ENCODE measurements around the gene RFC1. TPM values are rescaled to one million over a fixed set of nuclear protein-coding genes. Genes with fewer than 3 reads are reported as not detected.
"Not testable (repeated sequence)": the region's sequence is repeated elsewhere in the genome, so short reads cannot be mapped to it uniquely, and the experiment has no call there.

Gene RFC1
- total and polyA plus RNA-seq, 11 donors = 5.3 to 31.2 (median 23.1) TPM

DNA sequence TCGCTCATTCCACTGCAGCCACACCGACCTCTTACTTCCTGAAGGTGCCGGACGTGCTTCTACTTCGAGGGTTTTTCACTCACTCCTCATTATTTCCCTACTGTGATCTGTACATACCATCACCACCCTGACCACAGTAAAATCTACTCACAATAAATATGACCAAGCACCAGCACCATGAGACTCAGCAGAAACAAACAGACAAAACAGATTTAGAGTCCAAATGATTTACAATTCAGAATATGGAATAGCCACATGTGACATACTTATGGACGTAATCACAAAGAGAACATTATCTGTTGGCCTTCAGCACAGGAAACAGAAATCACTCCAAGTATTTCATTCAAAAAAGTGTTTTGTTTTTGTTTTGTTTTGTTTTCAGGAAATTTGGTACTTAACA is 24.4 kb upstream of the RFC1 start:
- DNase-seq = no peak
- ATAC-seq = no peak
- TF ChIP-seq CTCF (IDR thresholded peaks at IDR 0.05) = no peak
- no peak for TF ChIP-seq POLR2A (IDR thresholded peaks at IDR 0.05)
- Histone ChIP-seq H3K9me3 (no peaks in the 10 kb centered on the region), H3K4me3 (no peak overlapping the region), H3K4me1 (no peaks in the 10 kb centered on the region), H3K36me3 (no peaks in the 10 kb centered on the region), H3K27ac (no peak overlapping the region), H3K27me3 (no peaks in the 10 kb centered on the region)
- intact Hi-C loops (cut with DNase I) = no loop called here
- 49 to 64% (median 59%) methylated on average over 6 of the region's 6 CpGs for WGBS, 4 donors

GRCh38 chr4:39384563-39384962 is 18.4 kb upstream of the RFC1 start:
- 89 to 90% (median 90%) methylated on average over 4 to 11 of the region's 11 CpGs for WGBS, 4 donors
- H3K27ac ChIP-seq = no peak overlapping the region
- H3K9me3 ChIP-seq = peaks cover 0 to 3% (median 0%) of the 10 kb centered on the region in 12 donors
- H3K4me1 ChIP-seq = no peaks in the 10 kb centered on the region
- no peak overlapping the region for H3K4me3 ChIP-seq
- peaks cover 0 to 6% (median 0%) of the 10 kb centered on the region in 9 donors for H3K27me3 ChIP-seq
- TF ChIP-seq POLR2A (IDR thresholded peaks at IDR 0.05) (no peak), CTCF (IDR thresholded peaks at IDR 0.05) (no peak)
- intact Hi-C loops (cut with DNase I) = no loop called here
- ATAC-seq = no peak
- DNase-seq = no peak
- no peaks in the 10 kb centered on the region for H3K36me3 ChIP-seq

- no peaks in the 10 kb centered on the region for H3K36me3 ChIP-seq
- WGBS, 4 donors = 88 to 100% (median 89%) methylated on average over 1 of the region's 1 CpG; no CpG with 5 or more reads in 1 of the 4 donors
These were observed 17.5 kb upstream of the RFC1 start for GRCh38 chr4:39383690-39384089.

GRCh38 chr4:39375478-39375877 is 9.3 kb upstream of the RFC1 start:
- intact Hi-C loops (cut with DNase I) = no loop called here
- WGBS, 4 donors = 83 to 86% (median 84%) methylated on average over 4 of the region's 4 CpGs
- H3K4me1 ChIP-seq = no peaks in the 10 kb centered on the region

More at GRCh38 chr4:39383690-39384089, 17.5 kb upstream of the RFC1 start:
- Histone ChIP-seq H3K9me3 (peaks cover 0 to 10% (median 0%) of the 10 kb centered on the region in 12 donors), H3K27me3 (peaks cover 0 to 6% (median 0%) of the 10 kb centered on the region in 9 donors), H3K4me1 (no peaks in the 10 kb centered on the region), H3K4me3 (no peak overlapping the region), H3K27ac (no peak overlapping the region)
- intact Hi-C loops (cut with DNase I) = no loop called here
- DNase-seq (no peak), ATAC-seq (no peak)
- no peak for TF ChIP-seq POLR2A (IDR thresholded peaks at IDR 0.05)
- TF ChIP-seq CTCF (IDR thresholded peaks at IDR 0.05) = no peak

DNA sequence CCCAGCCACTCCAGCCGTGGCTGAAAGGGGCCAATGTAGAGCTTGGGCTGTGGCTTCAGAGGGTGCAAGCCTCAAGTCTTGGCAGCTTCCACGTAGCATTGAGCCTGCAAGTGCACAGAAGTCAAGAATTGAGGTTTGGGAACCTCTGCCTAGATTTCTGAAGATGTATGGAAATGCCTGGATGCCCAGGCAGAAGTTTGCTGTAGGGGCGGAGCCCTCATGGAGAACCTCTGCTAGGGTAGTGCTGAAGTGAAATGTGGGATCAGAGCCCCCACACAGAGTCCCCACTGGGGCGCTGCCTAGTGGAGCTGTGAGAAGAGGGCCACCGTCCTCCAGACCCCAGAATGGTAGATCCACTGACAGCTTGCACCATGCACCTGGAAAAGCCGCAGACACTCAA is 5.0 kb upstream of the RFC1 start:
- H3K27me3 ChIP-seq; ATAC-seq; H3K4me1 ChIP-seq; DNase-seq; H3K36me3 ChIP-seq; intact Hi-C loops (cut with DNase I); H3K4me3 ChIP-seq; H3K27ac ChIP-seq; H3K9me3 ChIP-seq: not testable (repeated sequence)
- WGBS, 4 donors = 76 to 85% (median 80%) methylated on average over 6 of the region's 6 CpGs

More at GRCh38 chr4:39375478-39375877, 9.3 kb upstream of the RFC1 start:
- H3K4me3 ChIP-seq = no peak overlapping the region
- H3K36me3 ChIP-seq = no peaks in the 10 kb centered on the region
- H3K27ac ChIP-seq = no peak overlapping the region
- H3K27me3 ChIP-seq = peaks cover 0 to 9% (median 0%) of the 10 kb centered on the region in 9 donors
- DNase-seq = no peak
- ATAC-seq = no peak
- TF ChIP-seq POLR2A (IDR thresholded peaks at IDR 0.05) (no peak), CTCF (IDR thresholded peaks at IDR 0.05) (no peak)
- H3K9me3 ChIP-seq = peaks cover 0 to 10% (median 0%) of the 10 kb centered on the region in 12 donors
